IPS DF 6.9 (cell line): ENCODE measurements around the gene CHST11.

ENCODE experiments used
- DNase-seq: peaks from one replicate; pipeline ENCODE4 v3.0.0-alpha.2; 2013; ENCODE audit warnings: low read depth, low spot score
- H3K27ac ChIP-seq: one replicate; pipeline ENCODE4 v1.5.1; 2013; ENCODE audit warnings: low read length, control low read depth
- H3K27me3 ChIP-seq: 2 replicates; pipeline ENCODE4 v1.6.1; 2013; ENCODE audit warnings: mild to moderate bottlenecking, low read length; ENCODE audit not compliant: control insufficient read depth, insufficient read depth
- H3K36me3 ChIP-seq: 2 replicates; pipeline ENCODE4 v1.6.1; 2013; ENCODE audit warnings: low read length; ENCODE audit not compliant: control insufficient read depth, insufficient read depth
- H3K4me1 ChIP-seq: 2 replicates; pipeline ENCODE4 v1.6.1; 2013; ENCODE audit warnings: low read length; ENCODE audit not compliant: control insufficient read depth, insufficient read depth
- H3K4me3 ChIP-seq: 2 replicates; pipeline ENCODE4 v1.5.1; 2013; ENCODE audit warnings: mild to moderate bottlenecking, low read length
- H3K9me3 ChIP-seq: 2 replicates; pipeline ENCODE4 v1.6.1; 2013; ENCODE audit warnings: low read length, inconsistent platforms; ENCODE audit not compliant: control insufficient read depth, insufficient read depth
- WGBS: extraction: QIAGEN DNeasy Blood & Tissue Kit; methylation state at CpG from one replicate; pipeline ENCODE4 v1.1.7; 2013; ENCODE audit warnings: mixed read lengths, missing lambda C conversion rate; ENCODE audit not compliant: insufficient read length, insufficient coverage; 5-methylcytosine and 5-hydroxymethylcytosine counted together

Gene CHST11

DNA sequence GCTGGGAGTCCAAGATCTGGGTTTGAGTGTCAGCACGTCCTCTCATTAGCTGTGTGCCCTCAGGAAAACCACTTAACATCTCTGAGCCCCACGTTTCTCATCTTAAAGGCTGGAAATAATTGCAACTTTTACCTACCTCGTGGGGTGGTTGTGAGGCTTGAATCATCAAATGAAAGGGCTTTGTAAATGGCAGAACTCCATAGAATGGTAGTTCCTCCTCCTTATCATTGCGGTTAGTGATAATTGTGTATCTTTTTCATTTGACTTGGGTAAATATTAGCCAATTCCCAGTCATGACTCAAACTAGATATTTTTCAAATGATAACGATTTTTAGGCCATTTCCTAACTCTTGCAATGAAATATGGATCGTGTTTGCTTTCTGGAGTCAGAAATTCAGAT is 205.5 kb downstream of the CHST11 start:
- Histone ChIP-seq H3K9me3 (no peaks in the 10 kb centered on the region), H3K27ac (no peak overlapping the region), H3K36me3 (no peaks in the 10 kb centered on the region), H3K4me1 (0 out of 2 replicates have a peak, but pooled peaks cover 1% of the 10 kb centered on the region), H3K27me3 (no peaks in the 10 kb centered on the region), H3K4me3 (no peak overlapping the region)
- no peak for DNase-seq
- WGBS: no CpG with 5 or more reads among the region's 6 CpGs

DNA sequence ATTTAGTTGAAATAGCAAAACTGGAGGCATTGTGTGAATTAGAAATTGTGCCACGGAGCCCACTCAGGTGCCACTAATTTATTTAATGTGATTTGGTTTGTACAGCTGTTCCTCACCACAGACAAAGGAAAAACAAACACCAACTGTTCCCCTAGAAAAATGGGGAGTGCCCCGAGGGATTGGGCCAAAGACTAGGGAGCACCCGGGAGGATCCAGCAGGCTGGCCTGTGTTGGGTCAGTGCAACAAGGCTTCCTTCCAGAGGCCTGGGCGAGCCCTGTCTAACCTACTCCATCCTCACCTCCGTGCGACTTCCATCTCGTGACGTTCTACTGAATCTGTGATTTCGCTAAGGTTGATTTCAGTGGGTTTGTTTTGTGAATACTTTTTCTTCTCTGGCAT is 206.2 kb downstream of the CHST11 start:
- Histone ChIP-seq H3K4me1 (0 out of 2 replicates have a peak, but pooled peaks cover 1% of the 10 kb centered on the region), H3K9me3 (no peaks in the 10 kb centered on the region), H3K36me3 (no peaks in the 10 kb centered on the region), H3K27me3 (no peaks in the 10 kb centered on the region), H3K27ac (no peak overlapping the region), H3K4me3 (no peak overlapping the region)
- DNase-seq: no peak
- WGBS: no CpG with 5 or more reads among the region's 9 CpGs

DNA sequence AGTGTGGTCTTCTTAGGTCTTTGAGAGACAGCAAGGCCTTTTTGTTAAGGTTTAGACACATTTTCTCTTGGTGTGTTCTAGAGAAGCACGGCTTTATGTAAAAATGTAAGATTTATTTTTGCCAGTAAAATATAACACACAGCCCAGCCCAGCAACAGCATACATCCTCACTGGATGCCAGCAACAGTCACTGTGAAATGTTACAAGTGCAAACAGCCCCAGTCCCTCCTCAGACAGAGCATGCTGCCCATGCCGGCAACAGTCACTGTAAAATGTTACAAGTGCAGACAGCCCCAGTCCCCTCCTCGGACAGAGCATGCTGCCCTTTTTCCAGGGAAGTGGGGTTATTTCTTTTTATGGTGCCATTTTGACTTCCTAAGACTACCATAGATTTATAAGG is 207.6 kb downstream of the CHST11 start:
- no CpG with 5 or more reads among the region's 3 CpGs for WGBS
- Histone ChIP-seq H3K36me3 (no peaks in the 10 kb centered on the region), H3K27me3 (no peaks in the 10 kb centered on the region), H3K4me3 (no peak overlapping the region), H3K4me1 (no peaks in the 10 kb centered on the region), H3K27ac (no peak overlapping the region), H3K9me3 (no peaks in the 10 kb centered on the region)
- no peak for DNase-seq

DNA sequence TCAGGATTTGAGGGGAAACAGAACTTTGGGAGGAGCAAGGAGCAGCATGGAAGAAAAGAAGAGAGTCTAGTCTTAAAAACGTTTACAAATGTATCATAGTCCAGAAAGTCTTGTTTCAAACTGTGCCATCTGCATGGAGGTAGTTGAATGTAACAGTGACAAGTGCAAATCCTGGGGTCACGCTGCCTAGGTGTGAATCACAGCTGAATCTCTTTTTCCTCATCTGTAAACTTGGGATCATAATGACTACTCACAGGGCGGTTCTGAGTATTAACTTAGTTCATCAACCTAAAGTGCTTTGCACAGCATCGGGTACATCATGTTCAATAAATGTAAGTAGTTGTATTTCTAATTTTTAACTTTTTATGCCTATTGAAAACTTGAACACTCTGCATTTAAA is 208.5 kb downstream of the CHST11 start:
- no peak for DNase-seq
- Histone ChIP-seq H3K27ac (no peak overlapping the region), H3K4me3 (no peak overlapping the region), H3K27me3 (no peaks in the 10 kb centered on the region), H3K9me3 (no peaks in the 10 kb centered on the region), H3K4me1 (no peaks in the 10 kb centered on the region), H3K36me3 (no peaks in the 10 kb centered on the region)
- no CpG with 5 or more reads among the region's 4 CpGs for whole genome bisulfite sequencing

DNA sequence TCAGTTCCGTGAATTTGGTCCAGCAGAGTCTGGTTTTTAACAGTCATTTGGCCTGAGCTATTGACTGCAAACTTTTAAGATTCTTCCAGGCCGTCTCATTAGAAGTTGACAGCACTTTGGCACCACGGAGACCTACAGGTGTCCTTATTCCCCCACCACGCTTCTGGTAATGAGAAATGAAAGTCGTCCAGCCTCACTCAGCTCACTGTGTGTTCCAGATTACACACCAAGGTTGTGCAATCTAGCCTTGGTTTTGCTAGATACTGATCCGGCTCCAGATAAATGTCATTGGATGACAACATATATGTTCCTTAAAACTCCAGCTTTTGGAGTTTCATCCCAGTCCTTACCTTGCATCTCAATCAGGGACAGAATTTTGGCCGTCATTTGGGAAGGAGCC is 210.4 kb downstream of the CHST11 start:
- peaks cover 2% of the 10 kb centered on the region for H3K4me1 ChIP-seq
- DNase-seq: no peak
- no peak overlapping the region for H3K4me3 ChIP-seq
- no CpG with 5 or more reads among the region's 7 CpGs for WGBS
- H3K36me3 ChIP-seq: no peaks in the 10 kb centered on the region
- H3K27me3 ChIP-seq: no peaks in the 10 kb centered on the region
- no peak overlapping the region for H3K27ac ChIP-seq
- no peaks in the 10 kb centered on the region for H3K9me3 ChIP-seq

DNA sequence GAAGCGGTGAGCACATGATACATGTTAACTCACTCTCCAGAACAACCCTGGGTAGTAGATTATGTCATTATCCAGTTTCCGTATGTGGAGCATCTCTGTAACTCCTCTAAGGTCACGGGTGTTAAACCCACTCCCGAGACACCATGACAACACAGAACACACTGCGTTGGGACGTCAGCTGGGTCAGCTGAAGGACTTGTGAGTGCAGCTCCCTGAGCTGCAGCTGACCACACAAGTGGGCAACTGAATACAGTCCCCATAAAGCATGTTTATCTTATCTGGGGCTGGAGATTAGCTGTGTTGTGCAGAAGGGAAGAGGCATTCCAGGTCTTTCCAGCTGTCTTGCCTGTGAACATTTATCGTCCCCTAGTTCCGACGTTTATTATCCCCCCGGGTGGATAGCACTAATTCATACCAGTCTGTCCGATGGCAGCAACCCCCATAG is 211.5 kb downstream of the CHST11 start:
- H3K27ac ChIP-seq: no peak overlapping the region
- peaks cover 2% of the 10 kb centered on the region for H3K4me1 ChIP-seq
- H3K4me3 ChIP-seq: no peak overlapping the region
- no peak for DNase-seq
- WGBS: no CpG with 5 or more reads among the region's 11 CpGs
- H3K9me3 ChIP-seq: no peaks in the 10 kb centered on the region
- H3K36me3 ChIP-seq: no peaks in the 10 kb centered on the region
- H3K27me3 ChIP-seq: no peaks in the 10 kb centered on the region

DNA sequence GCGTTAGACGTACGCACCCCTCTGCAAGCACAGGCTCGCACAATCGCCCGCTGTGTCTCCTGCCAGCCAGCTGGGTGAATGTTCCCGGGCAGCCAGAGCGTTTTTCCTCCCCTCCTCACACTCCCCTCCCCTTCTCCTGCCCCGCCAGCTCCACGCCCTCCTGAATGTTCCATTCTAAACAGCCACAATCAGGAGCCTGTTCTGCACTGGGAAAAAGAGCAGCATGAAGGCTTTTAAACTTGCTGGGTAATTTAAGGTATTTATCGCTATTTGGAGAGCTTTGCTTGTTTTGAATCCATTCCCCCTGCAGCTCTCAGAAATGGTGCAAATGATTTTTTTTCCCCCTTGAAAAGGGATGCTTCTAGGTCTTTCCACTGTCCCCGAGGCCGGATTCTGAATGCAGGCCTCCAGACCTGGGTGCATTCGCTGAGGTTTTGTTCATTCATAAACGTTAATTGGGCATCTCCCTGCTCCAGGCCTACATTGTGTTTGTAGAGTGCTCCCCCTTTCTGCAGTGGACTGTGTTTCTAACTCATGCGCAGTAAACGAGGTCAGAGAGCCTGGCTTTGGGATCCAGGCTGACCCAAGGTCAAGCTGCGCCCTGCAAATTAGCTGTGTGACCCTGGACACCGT is 212.5 kb downstream of the CHST11 start:
- Histone ChIP-seq H3K4me1 (peaks cover 2% of the 10 kb centered on the region), H3K27ac (no peak overlapping the region), H3K36me3 (no peaks in the 10 kb centered on the region), H3K9me3 (no peaks in the 10 kb centered on the region), H3K4me3 (no peak overlapping the region), H3K27me3 (no peaks in the 10 kb centered on the region)
- no CpG with 5 or more reads among the region's 19 CpGs for WGBS
- DNase-seq: no peak

DNA sequence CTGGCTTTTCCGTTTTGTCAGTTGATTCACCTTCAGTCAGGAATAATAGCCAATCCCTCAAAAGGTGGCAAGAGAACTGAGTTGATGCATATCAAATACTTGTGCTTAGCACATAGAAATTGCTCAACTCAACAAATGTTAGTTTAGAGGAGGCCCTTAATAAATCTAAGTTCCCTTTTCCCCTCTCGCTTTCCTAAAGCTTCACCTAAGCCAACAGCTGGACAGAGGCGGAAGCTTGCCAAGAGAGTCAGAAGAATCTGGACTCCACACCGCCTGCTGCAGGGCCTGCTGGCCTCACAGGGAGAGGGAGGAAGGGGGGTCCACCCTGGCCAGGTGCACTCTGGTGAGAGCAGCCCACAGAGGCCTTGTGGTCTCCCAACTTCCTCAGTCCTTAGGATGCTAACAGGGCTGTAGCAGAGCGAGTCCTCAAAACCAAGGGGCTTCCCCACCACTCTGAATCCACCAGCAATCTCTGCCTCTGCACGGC is 213.1 kb downstream of the CHST11 start:
- WGBS: no CpG with 5 or more reads among the region's 6 CpGs
- Histone ChIP-seq H3K36me3 (no peaks in the 10 kb centered on the region), H3K27me3 (no peaks in the 10 kb centered on the region), H3K9me3 (no peaks in the 10 kb centered on the region), H3K4me3 (no peak overlapping the region), H3K27ac (no peak overlapping the region), H3K4me1 (peaks cover 2% of the 10 kb centered on the region)
- no peak for DNase-seq

DNA sequence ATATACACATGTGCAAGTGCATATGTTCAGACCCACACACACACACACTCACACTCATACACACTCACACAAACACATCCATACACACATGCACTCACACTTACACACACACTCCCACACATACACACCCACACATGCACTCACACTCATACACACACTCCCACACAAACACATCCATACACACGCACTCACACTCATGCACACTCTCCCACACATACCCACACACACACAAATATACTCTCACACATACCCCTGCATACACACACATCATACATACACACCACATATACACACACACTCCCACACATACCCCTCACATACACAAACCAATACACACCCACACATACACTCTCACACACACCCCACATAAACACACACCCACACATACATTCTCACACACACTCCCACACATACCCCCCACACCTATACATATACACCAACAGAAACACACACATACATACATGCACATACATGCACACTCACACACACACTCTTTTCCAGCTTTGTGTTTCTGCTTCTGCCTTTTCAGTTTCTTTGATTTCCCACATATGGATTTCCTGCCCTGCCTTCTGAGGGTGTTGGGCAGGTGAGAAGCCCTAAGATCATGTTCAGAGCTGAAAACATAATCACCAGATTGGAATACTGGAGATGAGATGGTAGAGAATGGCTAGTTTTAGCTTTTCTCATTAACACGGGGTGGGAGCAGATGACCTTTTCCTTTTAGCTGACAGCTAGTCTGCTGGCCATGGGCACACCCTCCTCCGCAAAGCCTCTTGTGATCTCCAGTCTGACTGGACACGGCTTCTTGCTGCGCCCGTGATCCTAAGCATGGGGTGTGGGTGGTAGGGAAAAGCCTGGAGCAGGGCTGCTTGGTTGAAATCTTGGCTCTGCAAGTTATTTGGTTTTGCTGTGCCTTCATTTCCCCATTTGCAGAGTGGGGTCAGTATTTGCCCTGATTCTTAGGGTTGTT is 214.0 kb downstream of the CHST11 start:
- WGBS: 100% methylated on average over 1 of the region's 6 CpGs
- Histone ChIP-seq H3K27ac (no peak overlapping the region), H3K9me3 (no peaks in the 10 kb centered on the region), H3K4me1 (peaks cover 2% of the 10 kb centered on the region), H3K27me3 (no peaks in the 10 kb centered on the region), H3K4me3 (no peak overlapping the region), H3K36me3 (no peaks in the 10 kb centered on the region)
- no peak for DNase-seq

DNA sequence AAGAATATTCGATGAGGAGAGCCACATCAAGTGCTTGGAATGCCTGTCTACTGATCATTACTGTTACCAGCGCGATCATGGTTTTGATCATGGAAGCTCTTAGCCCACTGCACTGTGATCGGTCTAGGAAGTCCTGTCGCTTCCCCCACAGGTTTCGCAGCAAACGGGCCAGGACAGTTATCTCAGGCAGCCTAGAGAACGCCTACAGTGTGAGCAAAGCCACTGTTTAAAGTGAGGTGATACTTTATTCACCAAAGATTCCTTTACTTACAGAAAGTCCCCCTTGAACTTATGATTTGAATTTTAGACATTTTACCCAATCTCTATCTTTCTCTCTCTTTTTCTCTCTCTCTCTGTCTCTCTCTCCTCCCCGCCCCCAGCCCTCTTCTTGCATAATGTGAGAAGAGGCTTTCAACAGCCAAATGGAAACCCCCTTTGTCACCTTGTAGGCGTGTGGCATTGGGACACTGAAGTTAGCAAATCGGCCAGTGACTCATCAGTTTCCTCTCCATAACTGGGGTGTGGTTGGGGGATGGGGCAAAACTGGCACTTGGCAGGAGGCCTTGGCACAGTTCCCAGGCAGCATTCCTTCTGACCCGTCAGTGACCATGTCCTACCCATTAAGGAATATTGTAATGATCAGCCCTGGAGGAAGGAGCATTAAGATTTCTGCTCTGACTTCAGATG is 214.8 kb downstream of the CHST11 start:
- Histone ChIP-seq H3K27me3 (no peaks in the 10 kb centered on the region), H3K4me3 (no peak overlapping the region), H3K9me3 (no peaks in the 10 kb centered on the region), H3K36me3 (no peaks in the 10 kb centered on the region), H3K4me1 (peaks cover 2% of the 10 kb centered on the region), H3K27ac (no peak overlapping the region)
- WGBS: no CpG with 5 or more reads among the region's 12 CpGs
- DNase-seq: no peak
